GM12872 (cell line): ENCODE data around the gene FBXW4.

Experiments
- CTCF ChIP-seq: IDR thresholded peaks from 3 replicates; pipeline ENCODE4 v1.5.1; 2011; ENCODE audit warnings: low read depth, mild to moderate bottlenecking, low read length, moderate library complexity; ENCODE audit not compliant: insufficient read depth

FBXW4 gene

GRCh38 chr10:101684782-101685181 lies 10.2 kb downstream of the FBXW4 start:
- no peak for TF ChIP-seq CTCF

GRCh38 chr10:101683276-101683675 lies 11.7 kb downstream of the FBXW4 start:
- TF ChIP-seq CTCF, result no peak

- no peak for TF ChIP-seq CTCF
These were observed 12.7 kb downstream of the FBXW4 start for GRCh38 chr10:101682172-101682825.

GRCh38 chr10:101676565-101676964 lies 18.4 kb downstream of the FBXW4 start:
- no peak for TF ChIP-seq CTCF

GRCh38 chr10:101675115-101675514 lies 19.9 kb downstream of the FBXW4 start:
- no peak for TF ChIP-seq CTCF

GRCh38 chr10:101672536-101672935 lies 22.4 kb downstream of the FBXW4 start:
- no peak for TF ChIP-seq CTCF

GRCh38 chr10:101671453-101671852 lies 23.5 kb downstream of the FBXW4 start:
- TF ChIP-seq CTCF, result no peak
